SKM-1 (cell line): ENCODE results near the gene DNAJC18.

Experiments used
- DNase-seq: peaks from one replicate; lab custom pipeline; 2025; ENCODE audit not compliant: unreplicated experiment; lab: John Stamatoyannopoulos, UW

DNAJC18 gene

DNA sequence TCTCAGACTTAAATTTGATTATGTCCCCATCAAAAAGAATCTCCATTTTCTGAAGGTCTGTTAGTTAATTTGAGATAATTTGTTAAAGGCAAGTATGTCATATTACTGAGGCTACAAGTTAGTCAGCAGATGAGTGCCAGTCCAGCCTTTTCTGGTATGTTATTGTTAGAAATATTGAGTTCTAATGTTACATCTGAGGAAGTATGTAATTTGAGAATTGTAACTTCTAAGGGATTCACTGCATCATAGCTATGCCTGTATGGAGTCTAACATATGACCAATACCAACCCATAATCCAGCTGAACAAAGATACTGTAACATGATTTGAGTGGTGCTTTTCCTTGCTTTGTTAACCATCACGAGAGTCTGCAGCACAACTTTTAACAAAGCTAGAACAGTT, 70.1 kb downstream of the DNAJC18 start:
- no peak for DNase-seq

GRCh38 chr5:139368613-139369012, 70.7 kb downstream of the DNAJC18 start:
- no peak for DNase-seq

GRCh38 chr5:139364466-139364865, 74.9 kb downstream of the DNAJC18 start:
- no peak for DNase-seq

DNA sequence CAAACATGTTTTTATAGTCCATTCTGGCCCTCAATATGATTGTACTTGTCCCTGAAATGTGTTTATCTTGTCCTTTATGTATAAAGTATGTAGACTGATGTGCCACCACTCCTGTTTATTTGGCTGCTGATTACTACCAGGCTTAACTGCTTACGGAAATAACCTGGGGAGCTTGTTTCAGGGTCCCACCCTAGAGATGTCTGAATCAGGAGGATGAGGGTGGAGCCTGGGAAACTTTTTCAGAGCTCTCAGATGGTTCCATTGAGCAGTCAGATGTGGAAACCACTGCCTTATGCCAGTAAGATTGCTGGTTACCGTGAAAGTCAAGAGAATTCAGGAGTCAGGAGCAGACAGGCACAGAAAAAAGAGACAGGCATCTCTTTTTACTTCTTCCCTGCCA, 75.4 kb downstream of the DNAJC18 start:
- no peak for DNase-seq

- no peak for DNase-seq
Observed at GRCh38 chr5:139361835-139362429, 77.4 kb downstream of the DNAJC18 start.

GRCh38 chr5:139360384-139360783, 78.9 kb downstream of the DNAJC18 start:
- no peak for DNase-seq
